ENCODE measurements around the gene HSD11B1L. TPM values are rescaled to one million over a fixed set of nuclear protein-coding genes. Genes with fewer than 3 reads are reported as not detected.

Gene HSD11B1L
- total RNA-seq, 1 experiment from 2014 or later = 6.0 TPM

- Histone ChIP-seq H3K36me3 (ENCODE audit: control insufficient read depth in 1 of 2, insufficient read depth in 2 of 2, low read length in 2 of 2) (peaks cover 32 to 43% of the 10 kb centered on the region in 2 experiments; a peak in 3 of 4 replicates), H3K9me3 (ENCODE audit: control insufficient read depth in 1 of 2, insufficient read depth in 1 of 2, low read depth in 1 of 2, low read length in 2 of 2) (no peaks in the 10 kb centered on the region), H3K4me2 (ENCODE audit: low read length) (no peak overlapping the region), H3K9me2 (ENCODE audit: insufficient read depth) (no peaks in the 10 kb centered on the region), H3K79me2 (ENCODE audit: insufficient read depth, low read length) (peaks cover 71% of the 10 kb centered on the region), H3K4me3 (replicated peaks in 1 of 2; ENCODE audit: low read depth in 1 of 2, low read length in 2 of 2) (no peak overlapping the region), H4K20me1 (ENCODE audit: insufficient read depth) (peaks cover 5% of the 10 kb centered on the region; the same call in 1 of the 2 replicates), H3K27me3 (ENCODE audit: insufficient read depth, low read length) (no peaks in the 10 kb centered on the region), H2AFZ (ENCODE audit: low read depth, low read length, poor library complexity, severe bottlenecking) (no peak overlapping the region), H3K27ac (ENCODE audit: low read depth, low read length) (no peak overlapping the region), H3K4me1 (ENCODE audit: control insufficient read depth in 1 of 2, insufficient read depth in 2 of 2, low read length in 2 of 2) (peaks cover 4 to 11% of the 10 kb centered on the region in 2 experiments), H3K9ac (ENCODE audit: low read length) (no peak overlapping the region)
- ATAC-seq (no peak), DNase-seq (ENCODE audit: low read depth, low spot score) (no peak)
- POLR2A ChIA-PET = interaction anchor here (1.2 kb wide), 1 partner anchor 22 kb away, joined by 3 read pairs; no protein-coding TSS in a partner anchor
- RAD21 ChIA-PET (ENCODE audit: low non-redundant PET in 1 of 2, low total read pairs in 2 of 2, uncharacterized antibody in 2 of 2, unreplicated experiment in 2 of 2) = no interaction called here
- TF ChIP-seq FOSL1 (IDR thresholded peaks at IDR 0.05; ENCODE audit: low read depth) = no peak
- no peak for TF ChIP-seq TCF7L2 (IDR thresholded peaks at IDR 0.05; ENCODE audit: borderline replicate concordance, extremely low read depth, insufficient read depth, insufficient read length)
- TF ChIP-seq YY1 (IDR thresholded peaks at IDR 0.05; ENCODE audit: extremely low read depth, insufficient replicate concordance, low read depth, low read length) = no peak
- TF ChIP-seq POLR2AphosphoS5 (IDR thresholded peaks at IDR 0.05; ENCODE audit: low read depth, low read length) = no peak
- TF ChIP-seq SRF (IDR thresholded peaks at IDR 0.05; ENCODE audit: low read depth) = no peak
- TF ChIP-seq ZBTB33 (IDR thresholded peaks at IDR 0.05; ENCODE audit: extremely low read depth, insufficient replicate concordance, low read length) = no peak
- TF ChIP-seq CEBPB (IDR thresholded peaks at IDR 0.05; ENCODE audit: low read depth) = no peak
- TF ChIP-seq ZNF274 (IDR thresholded peaks at IDR 0.05; ENCODE audit: low read depth, low read length) = no peak
- no peak for TF ChIP-seq MAX (IDR thresholded peaks at IDR 0.05)
- no peak for TF ChIP-seq ZFX (IDR thresholded peaks at IDR 0.05)
- no peak for TF ChIP-seq EZH2phosphoT487 (IDR thresholded peaks at IDR 0.05; ENCODE audit: borderline replicate concordance)
- no peak for TF ChIP-seq ATF3 (IDR thresholded peaks at IDR 0.05)
- TF ChIP-seq RAD21 (IDR thresholded peaks at IDR 0.05; ENCODE audit: low read depth) = no peak
- TF ChIP-seq EGR1 (IDR thresholded peaks at IDR 0.05; ENCODE audit: low read depth) = no peak
- no peak for TF ChIP-seq EZH2 (IDR thresholded peaks at IDR 0.05)
- no peak for TF ChIP-seq SIN3A (IDR thresholded peaks at IDR 0.05; ENCODE audit: low read depth)
- TF ChIP-seq CBX3 (IDR thresholded peaks at IDR 0.05; ENCODE audit: low read depth) = no peak
- TF ChIP-seq JUND (IDR thresholded peaks at IDR 0.05) = no peak
- no peak for TF ChIP-seq CTCF (IDR thresholded peaks at IDR 0.05 in 2 of 3, conservative IDR thresholded peaks at IDR 0.05 in 1 of 3; ENCODE audit: borderline replicate concordance in 1 of 3, insufficient read depth in 1 of 3, low read depth in 2 of 3, low read length in 2 of 3)
- CTCF ChIA-PET = no interaction called here
- intact Hi-C loops (cut with micrococcal nuclease) = no loop called here
- BruUV-seq (replicated peaks) = no TSS peak
These were observed 32.4 kb downstream of the HSD11B1L start for GRCh38 chr19:5713228-5713627.
